GM12891 (cell line): Measurements from ENCODE around the gene NPTXR.

Source experiments
- PAX5 ChIP-seq: IDR thresholded peaks from 2 replicates; pipeline ENCODE4 v1.6.1; 2011; ENCODE audit warnings: low read length, moderate library complexity, mild to moderate bottlenecking; ENCODE audit not compliant: insufficient read depth, severe bottlenecking
- POLR2A ChIP-seq: IDR thresholded peaks from 2 replicates; pipeline ENCODE4 v1.6.1; 2011; ENCODE audit warnings: low read depth, low read length, control low read depth
- SPI1 ChIP-seq: IDR thresholded peaks from 2 replicates; pipeline ENCODE4 v1.6.1; 2011; ENCODE audit warnings: low read depth, low read length, control low read depth
- TAF1 ChIP-seq: IDR thresholded peaks from 2 replicates; pipeline ENCODE4 v1.6.1; 2011; ENCODE audit warnings: low read depth, low read length, control low read depth

- no peak for TF ChIP-seq POLR2A
- TF ChIP-seq TAF1, result no peak
- TF ChIP-seq SPI1, result no peak
- TF ChIP-seq PAX5, result no peak
These were observed 45.3 kb downstream of the NPTXR start for GRCh38 chr22:38798496-38798895.
